HepG2 (cell line): ENCODE data around the gene ATP2A2. TPM values are rescaled to one million over a fixed set of nuclear protein-coding genes. Genes with fewer than 3 reads are reported as not detected.

Experiments
- AHR ChIP-seq: IDR thresholded peaks from 2 replicates; pipeline ENCODE4 v1.6.1; 2018; ENCODE audit warnings: missing genetic modification reagents, missing compliant biosample characterization
- ETV6 ChIP-seq: sonication (generic); formaldehyde crosslinking; conservative IDR thresholded peaks from 2 replicates; pipeline ENCODE4 v1.4.0; 2020; ENCODE audit warnings: missing genetic modification reagents
- FOSL1 ChIP-seq: sonication (generic); formaldehyde crosslinking; IDR thresholded peaks from 2 replicates; pipeline ENCODE4 v1.9.0; 2021; ENCODE audit warnings: missing genetic modification reagents, borderline replicate concordance
- FOXC1 ChIP-seq: sonication (generic); formaldehyde crosslinking; IDR thresholded peaks from 2 replicates; pipeline ENCODE4 v1.8.0; 2022; ENCODE audit warnings: mild to moderate bottlenecking, missing genetic modification reagents, borderline replicate concordance
- HDAC6 ChIP-seq: fragments of 200-600 bp; sonication (generic); IDR thresholded peaks from 2 replicates; pipeline ENCODE4 v1.7.0; 2017; ENCODE audit warnings: mild to moderate bottlenecking, antibody characterized with exemption, low read length, low read depth
- HNF4G ChIP-seq, 2 experiments: sonication (generic) in 1 of 2; formaldehyde crosslinking in 1 of 2; IDR thresholded peaks; 2 replicates each; pipeline versions ENCODE4 v1.4.0 to v1.6.1; 2011 to 2020; ENCODE audit warnings: borderline replicate concordance in 2 of 2, low read depth in 2 of 2, mild to moderate bottlenecking in 2 of 2, low read length in 1 of 2, missing genetic modification reagents in 1 of 2, moderate library complexity in 1 of 2
- HNRNPUL1 ChIP-seq: fragments of 200-400 bp; formaldehyde crosslinking; IDR thresholded peaks from 2 replicates; pipeline ENCODE4 v1.6.1; 2017; ENCODE audit warnings: low read depth, mild to moderate bottlenecking, low read length, moderate library complexity
- MAZ ChIP-seq, 2 experiments: sonication (generic) in 1 of 2; formaldehyde crosslinking in 1 of 2; IDR thresholded peaks; 2 replicates each; pipeline versions ENCODE4 v1.5.0 to v1.6.1; 2012 to 2020; ENCODE audit warnings: low read depth in 2 of 2, mild to moderate bottlenecking in 2 of 2, borderline replicate concordance in 1 of 2, improper control_type of control experiment in 1 of 2, low read length in 1 of 2, missing genetic modification reagents in 1 of 2, moderate library complexity in 1 of 2
- MBD4 ChIP-seq: IDR thresholded peaks from 2 replicates; pipeline ENCODE4 v1.6.1; 2012; ENCODE audit warnings: low read length, inconsistent platforms, borderline replicate concordance
- RBM22 ChIP-seq: fragments of 200-400 bp; formaldehyde crosslinking; optimal IDR thresholded peaks from 2 replicates; pipeline ENCODE3; 2017; ENCODE audit warnings: mild to moderate bottlenecking, low read length, moderate library complexity
- TBX3 ChIP-seq: fragments of 450-650 bp; IDR thresholded peaks from 2 replicates; pipeline ENCODE4 v1.6.1; 2017; ENCODE audit warnings: antibody characterized with exemption, mild to moderate bottlenecking, inconsistent platforms, borderline replicate concordance
- TCF7 ChIP-seq: sonication (generic); IDR thresholded peaks from 2 replicates; pipeline ENCODE4 v1.6.1; 2016; ENCODE audit warnings: antibody characterized with exemption, low read depth
- TCF7L2 ChIP-seq: IDR thresholded peaks from 2 replicates; pipeline ENCODE4 v1.6.1; 2011; ENCODE audit warnings: mild to moderate bottlenecking, low read depth, low read length, moderate library complexity
- U2AF2 ChIP-seq: fragments of 200-400 bp; formaldehyde crosslinking; IDR thresholded peaks from 2 replicates; pipeline ENCODE4 v1.6.1; 2017; ENCODE audit warnings: low read depth, mild to moderate bottlenecking, low read length
- YY1 ChIP-seq: IDR thresholded peaks from 2 replicates; pipeline ENCODE4 v1.6.1; 2011; ENCODE audit warnings: low read length, low read depth, moderate library complexity, mild to moderate bottlenecking; ENCODE audit not compliant: insufficient read depth, insufficient replicate concordance
- ZBTB20 ChIP-seq: sonication (generic); formaldehyde crosslinking; IDR thresholded peaks from 2 replicates; pipeline ENCODE4 v1.8.1; 2023; ENCODE audit warnings: missing genetic modification reagents, low read depth, mild to moderate bottlenecking, borderline replicate concordance
- ZNF274 ChIP-seq: sonication (generic); formaldehyde crosslinking; IDR thresholded peaks from 2 replicates; pipeline ENCODE4 v1.5.1; 2020; ENCODE audit warnings: mild to moderate bottlenecking, missing genetic modification reagents
- ZNF430 ChIP-seq: sonication (generic); formaldehyde crosslinking; IDR thresholded peaks from 2 replicates; pipeline ENCODE4 v1.9.0; 2021; ENCODE audit warnings: mild to moderate bottlenecking, missing genetic modification reagents
- ZNF558 ChIP-seq: sonication (generic); formaldehyde crosslinking; IDR thresholded peaks from 2 replicates; pipeline ENCODE4 v1.9.0; 2022; ENCODE audit warnings: mild to moderate bottlenecking, missing genetic modification reagents, borderline replicate concordance
- ZNF614 ChIP-seq: IDR thresholded peaks from 2 replicates; pipeline ENCODE4 v1.6.1; 2018; ENCODE audit warnings: missing biosample characterization, missing genetic modification reagents, inconsistent platforms, borderline replicate concordance
- ZNF672 ChIP-seq: sonication (generic); formaldehyde crosslinking; IDR thresholded peaks from 2 replicates; pipeline ENCODE4 v1.8.1; 2022; ENCODE audit warnings: missing genetic modification reagents
- ZNF792 ChIP-seq: IDR thresholded peaks from 2 replicates; pipeline ENCODE4 v1.6.1; 2016
- ZNF879 ChIP-seq: sonication (generic); formaldehyde crosslinking; IDR thresholded peaks from 2 replicates; pipeline ENCODE4 v1.8.1; 2023; ENCODE audit warnings: missing genetic modification reagents
- ZNF883 ChIP-seq: sonication (generic); formaldehyde crosslinking; IDR thresholded peaks from 2 replicates; pipeline ENCODE4 v1.5.1; 2020; ENCODE audit warnings: mild to moderate bottlenecking, missing genetic modification reagents; ENCODE audit errors: not compliant biosample characterization
- ZSCAN25 ChIP-seq: sonication (generic); formaldehyde crosslinking; IDR thresholded peaks from 2 replicates; pipeline ENCODE4 v1.8.0; 2022; ENCODE audit warnings: mild to moderate bottlenecking, missing genetic modification reagents
- ZSCAN30 ChIP-seq: sonication (generic); formaldehyde crosslinking; IDR thresholded peaks from 2 replicates; pipeline ENCODE4 v1.5.0; 2020; ENCODE audit warnings: mild to moderate bottlenecking, missing genetic modification reagents
- polyA plus RNA-seq, 8 experiments: library from polyadenylated mRNA; depleted of rRNA in 3 of 8; stranded (reverse) in 7 of 8; unstranded in 1 of 8; fragments of >200 nt; fragmentation: Illumina TruSeq in 4 of 8; extraction: Trizol in 4 of 8; gene quantifications; 2 replicates each; pipeline versions ENCODE4 v1.2.1 to v1.2.3, GENCODE V29; 2011 to 2016; ENCODE audit warnings: low read depth in 4 of 8, missing spikeins in 1 of 8, mixed read lengths in 1 of 8; ENCODE audit not compliant: insufficient read depth in 1 of 8
- total RNA-seq, 5 experiments: library from RNA; depleted of rRNA; stranded (reverse); fragments of >200 nt; fragmentation: Illumina TruSeq; extraction: Trizol; gene quantifications; 2 replicates each; pipeline ENCODE4 v1.2.3, GENCODE V29; 2016; ENCODE audit warnings: low read depth in 1 of 5
- TF ChIP-seq, protein P1 (sequence below): fragments of 450-650 bp; IDR thresholded peaks from 2 replicates; pipeline ENCODE4 v1.6.1; 2017
- TF ChIP-seq, protein P2 (sequence below): sonication (generic); formaldehyde crosslinking; IDR thresholded peaks from 2 replicates; pipeline ENCODE4 v1.4.0; 2020; ENCODE audit warnings: missing genetic modification reagents
- TF ChIP-seq, protein P3 (sequence below): sonication (generic); formaldehyde crosslinking; IDR thresholded peaks from 2 replicates; pipeline ENCODE4 v1.4.0; 2020; ENCODE audit warnings: missing genetic modification reagents

The ATP2A2 gene
- total and polyA plus RNA-seq, 2 of the 13 experiments (the other 11 are each of a cell fraction or from before 2014, with no cell fraction given), result 35.4 to 85.5 TPM

DNA sequence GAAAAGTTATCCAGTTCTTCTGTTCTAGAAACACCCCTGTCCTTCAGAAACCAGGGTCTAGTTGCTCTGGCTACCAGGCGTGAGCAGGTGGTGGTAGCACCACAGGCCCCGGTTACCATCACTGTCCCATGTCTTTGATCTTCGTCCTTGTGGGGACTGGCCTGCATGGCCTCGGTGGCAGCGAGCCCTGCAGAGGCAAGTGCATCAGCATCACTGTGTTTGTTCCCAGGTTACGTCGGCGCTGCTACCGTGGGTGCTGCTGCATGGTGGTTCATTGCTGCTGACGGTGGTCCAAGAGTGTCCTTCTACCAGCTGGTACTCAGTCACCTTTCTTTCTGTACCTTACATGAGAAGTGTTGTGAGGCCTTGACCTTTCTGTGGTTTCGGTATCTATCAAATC is 63.6 kb downstream of the ATP2A2 start (continued):
- TF ChIP-seq HNF4G (IDR thresholded peaks at IDR 0.05; ENCODE audit: borderline replicate concordance, low read depth, low read length) (no peak), HNF4G (CRISPR knock-in tag; IDR thresholded peaks at IDR 0.05; ENCODE audit: borderline replicate concordance, low read depth) (no peak), TCF7 (0 out of 2 replicates have a peak, but pooled peaks have one; percentile 19), MBD4 (no peak), ZNF672 (CRISPR knock-in tag) (no peak), HNRNPUL1 (no peak), ZSCAN25 (CRISPR knock-in tag) (peak; percentile 52; the same call in 1 of the 2 replicates), ZNF614 (CRISPR knock-in tag) (no peak), ZNF274 (0 out of 2 replicates have a peak, but pooled peaks have one; percentile 43), U2AF2 (no peak), MAZ (IDR thresholded peaks at IDR 0.05; ENCODE audit: borderline replicate concordance, low read depth, low read length) (no peak), MAZ (CRISPR knock-in tag; IDR thresholded peaks at IDR 0.05; ENCODE audit: low read depth) (no peak), ZSCAN30 (CRISPR knock-in tag) (no peak), ZNF792 (no peak), FOXC1 (CRISPR knock-in tag) (no peak), ZNF879 (CRISPR knock-in tag) (no peak), TCF7L2 (no peak), FOSL1 (CRISPR knock-in tag) (no peak), YY1 (no peak), ZNF883 (no peak), ZNF558 (CRISPR knock-in tag) (no peak), ETV6 (CRISPR knock-in tag) (no peak), ZBTB20 (CRISPR knock-in tag) (no peak), AHR (CRISPR knock-in tag) (no peak), ZNF430 (CRISPR knock-in tag) (0 out of 2 replicates have a peak, but pooled peaks have one; percentile 30), TBX3 (no peak), RBM22 (peak; percentile 62), HDAC6 (no peak)
- TF ChIP-seq, protein P1, sequence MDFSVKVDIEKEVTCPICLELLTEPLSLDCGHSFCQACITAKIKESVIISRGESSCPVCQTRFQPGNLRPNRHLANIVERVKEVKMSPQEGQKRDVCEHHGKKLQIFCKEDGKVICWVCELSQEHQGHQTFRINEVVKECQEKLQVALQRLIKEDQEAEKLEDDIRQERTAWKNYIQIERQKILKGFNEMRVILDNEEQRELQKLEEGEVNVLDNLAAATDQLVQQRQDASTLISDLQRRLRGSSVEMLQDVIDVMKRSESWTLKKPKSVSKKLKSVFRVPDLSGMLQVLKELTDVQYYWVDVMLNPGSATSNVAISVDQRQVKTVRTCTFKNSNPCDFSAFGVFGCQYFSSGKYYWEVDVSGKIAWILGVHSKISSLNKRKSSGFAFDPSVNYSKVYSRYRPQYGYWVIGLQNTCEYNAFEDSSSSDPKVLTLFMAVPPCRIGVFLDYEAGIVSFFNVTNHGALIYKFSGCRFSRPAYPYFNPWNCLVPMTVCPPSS, result no peak
- TF ChIP-seq, protein P2, sequence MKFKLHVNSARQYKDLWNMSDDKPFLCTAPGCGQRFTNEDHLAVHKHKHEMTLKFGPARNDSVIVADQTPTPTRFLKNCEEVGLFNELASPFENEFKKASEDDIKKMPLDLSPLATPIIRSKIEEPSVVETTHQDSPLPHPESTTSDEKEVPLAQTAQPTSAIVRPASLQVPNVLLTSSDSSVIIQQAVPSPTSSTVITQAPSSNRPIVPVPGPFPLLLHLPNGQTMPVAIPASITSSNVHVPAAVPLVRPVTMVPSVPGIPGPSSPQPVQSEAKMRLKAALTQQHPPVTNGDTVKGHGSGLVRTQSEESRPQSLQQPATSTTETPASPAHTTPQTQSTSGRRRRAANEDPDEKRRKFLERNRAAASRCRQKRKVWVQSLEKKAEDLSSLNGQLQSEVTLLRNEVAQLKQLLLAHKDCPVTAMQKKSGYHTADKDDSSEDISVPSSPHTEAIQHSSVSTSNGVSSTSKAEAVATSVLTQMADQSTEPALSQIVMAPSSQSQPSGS (CRISPR knock-in tag), result no peak
- TF ChIP-seq, protein P3, sequence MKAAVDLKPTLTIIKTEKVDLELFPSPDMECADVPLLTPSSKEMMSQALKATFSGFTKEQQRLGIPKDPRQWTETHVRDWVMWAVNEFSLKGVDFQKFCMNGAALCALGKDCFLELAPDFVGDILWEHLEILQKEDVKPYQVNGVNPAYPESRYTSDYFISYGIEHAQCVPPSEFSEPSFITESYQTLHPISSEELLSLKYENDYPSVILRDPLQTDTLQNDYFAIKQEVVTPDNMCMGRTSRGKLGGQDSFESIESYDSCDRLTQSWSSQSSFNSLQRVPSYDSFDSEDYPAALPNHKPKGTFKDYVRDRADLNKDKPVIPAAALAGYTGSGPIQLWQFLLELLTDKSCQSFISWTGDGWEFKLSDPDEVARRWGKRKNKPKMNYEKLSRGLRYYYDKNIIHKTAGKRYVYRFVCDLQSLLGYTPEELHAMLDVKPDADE, result no peak
